ENCODE results near the gene FAM234B.
A peak's percentile ranks its signal among the peaks of the same experiment; 100 is the strongest.

FAM234B gene

GRCh38 chr12:13127444-13127843 is 83.3 kb downstream of the FAM234B start:
- no peak for DNase-seq (ENCODE audit: low read depth)
- Histone ChIP-seq H3K4me1 (ENCODE audit: control insufficient read depth, insufficient read depth, low read length) (peaks cover 28% of the 10 kb centered on the region), H3K36me3 (ENCODE audit: control insufficient read depth, insufficient read depth, low read length, severe bottlenecking) (no peaks in the 10 kb centered on the region)

GRCh38 chr12:13128291-13128965 is 84.2 kb downstream of the FAM234B start:
- Histone ChIP-seq H3K9ac (ENCODE audit: low read length) (no peak overlapping the region), H3K27me3 (replicated peaks; ENCODE audit: control insufficient read depth, insufficient read depth, low read length) (no peaks in the 10 kb centered on the region), H3K4me3 (ENCODE audit: low read length) (no peak overlapping the region), H3K36me3 (ENCODE audit: control insufficient read depth, insufficient read depth, low read length, severe bottlenecking) (no peaks in the 10 kb centered on the region), H3K4me1 (ENCODE audit: control insufficient read depth, insufficient read depth, low read length) (peaks cover 28% of the 10 kb centered on the region), H3K9me3 (ENCODE audit: control insufficient read depth, low read length) (no peaks in the 10 kb centered on the region)
- peak; percentile 66 for DNase-seq (ENCODE audit: low read depth)

More at GRCh38 chr12:13127444-13127843, 83.3 kb downstream of the FAM234B start:
- Histone ChIP-seq H3K9me3 (ENCODE audit: control insufficient read depth, low read length) (no peaks in the 10 kb centered on the region), H3K4me3 (ENCODE audit: low read length) (no peak overlapping the region), H3K27me3 (replicated peaks; ENCODE audit: control insufficient read depth, insufficient read depth, low read length) (no peaks in the 10 kb centered on the region), H3K9ac (ENCODE audit: low read length) (no peak overlapping the region)

GRCh38 chr12:13130981-13131380 is 86.8 kb downstream of the FAM234B start:
- H3K4me3 ChIP-seq (ENCODE audit: low read length): peak overlapping the region; percentile 9
- no peaks in the 10 kb centered on the region for H3K36me3 ChIP-seq (ENCODE audit: control insufficient read depth, insufficient read depth, low read length, severe bottlenecking)
- no peak for DNase-seq (ENCODE audit: low read depth)
- H3K4me1 ChIP-seq (ENCODE audit: control insufficient read depth, insufficient read depth, low read length): peaks cover 32% of the 10 kb centered on the region
- H3K9ac ChIP-seq (ENCODE audit: low read length): peak overlapping the region; percentile 3
- H3K27me3 ChIP-seq (replicated peaks; ENCODE audit: control insufficient read depth, insufficient read depth, low read length): no peaks in the 10 kb centered on the region
- no peaks in the 10 kb centered on the region for H3K9me3 ChIP-seq (ENCODE audit: control insufficient read depth, low read length)
